Duodenal mucosa (tissue), 2 donors: ENCODE data around the gene FAT2.

Experiments used
- H3K27ac ChIP-seq: one replicate; pipeline ENCODE4 v1.7.0; 2013; ENCODE audit warnings: low read depth, low read length
- H3K27me3 ChIP-seq, 2 donors: one replicate each; pipeline ENCODE4 v1.7.0; 2013; ENCODE audit warnings: low read length in 2 of 2, control low read depth in 1 of 2; ENCODE audit not compliant: insufficient read depth in 2 of 2, control insufficient read depth in 1 of 2
- H3K36me3 ChIP-seq, 2 donors: one replicate each; pipeline ENCODE4 v1.7.0; 2013; ENCODE audit warnings: low read length in 2 of 2, control low read depth in 1 of 2; ENCODE audit not compliant: insufficient read depth in 2 of 2, control insufficient read depth in 1 of 2
- H3K4me1 ChIP-seq, 2 donors: one replicate each; pipeline ENCODE4 v1.7.0; 2013; ENCODE audit warnings: low read length in 2 of 2, control low read depth in 1 of 2; ENCODE audit not compliant: insufficient read depth in 2 of 2, control insufficient read depth in 1 of 2
- H3K4me3 ChIP-seq, 2 donors: one replicate each; pipeline ENCODE4 v1.7.0; 2013; ENCODE audit warnings: low read length in 2 of 2, low read depth in 1 of 2
- H3K9ac ChIP-seq, 2 donors: one replicate each; pipeline ENCODE4 v1.7.0; 2013; ENCODE audit warnings: low read length in 2 of 2, low read depth in 1 of 2
- H3K9me3 ChIP-seq, 2 donors: one replicate each; pipeline ENCODE4 v1.7.0; 2013; ENCODE audit warnings: low read length in 2 of 2, control low read depth in 1 of 2; ENCODE audit not compliant: control insufficient read depth in 1 of 2

FAT2 gene

GRCh38 chr5:151591144-151591819 is at the start of gene FAT2:
FAT2 (minus strand) TSS chr5:151591331; CDS start chr5:151568931, 22,400 bp downstream.
- H3K9ac ChIP-seq = no peak within 1 kb of the TSS

GRCh38 chr5:151638619-151639018 is 47.5 kb upstream of the FAT2 start:
- Histone ChIP-seq H3K27ac (no peak overlapping the region), H3K27me3 (no peaks in the 10 kb centered on the region), H3K36me3 (no peaks in the 10 kb centered on the region), H3K9me3 (no peaks in the 10 kb centered on the region), H3K9ac (no peak overlapping the region), H3K4me3 (no peak overlapping the region), H3K4me1 (no peaks in the 10 kb centered on the region)

More at GRCh38 chr5:151591144-151591819, at the start of gene FAT2:
- Histone ChIP-seq H3K27me3 (no peaks in the 10 kb centered on the region), H3K9me3 (no peaks in the 10 kb centered on the region), H3K4me1 (peaks cover 0 to 5% of the 10 kb centered on the region in 2 donors), H3K36me3 (no peaks in the 10 kb centered on the region), H3K27ac (no peak within 1 kb of the TSS), H3K4me3 (no peak within 1 kb of the TSS)

GRCh38 chr5:151637676-151638075 is 46.5 kb upstream of the FAT2 start:
- Histone ChIP-seq H3K36me3 (no peaks in the 10 kb centered on the region), H3K9ac (no peak overlapping the region), H3K4me3 (no peak overlapping the region), H3K27ac (no peak overlapping the region), H3K27me3 (no peaks in the 10 kb centered on the region), H3K9me3 (no peaks in the 10 kb centered on the region), H3K4me1 (no peaks in the 10 kb centered on the region)

- no peaks in the 10 kb centered on the region for H3K27me3 ChIP-seq
- no peak overlapping the region for H3K4me3 ChIP-seq
- no peaks in the 10 kb centered on the region for H3K9me3 ChIP-seq
- H3K27ac ChIP-seq = no peak overlapping the region
- H3K4me1 ChIP-seq = no peaks in the 10 kb centered on the region
- H3K36me3 ChIP-seq = no peaks in the 10 kb centered on the region
- no peak overlapping the region for H3K9ac ChIP-seq
Observed at GRCh38 chr5:151633892-151634291, 42.8 kb upstream of the FAT2 start.

GRCh38 chr5:151632941-151633340 is 41.8 kb upstream of the FAT2 start:
- Histone ChIP-seq H3K27ac (no peak overlapping the region), H3K4me3 (no peak overlapping the region), H3K9ac (no peak overlapping the region), H3K36me3 (no peaks in the 10 kb centered on the region), H3K9me3 (no peaks in the 10 kb centered on the region), H3K27me3 (no peaks in the 10 kb centered on the region), H3K4me1 (no peaks in the 10 kb centered on the region)

- Histone ChIP-seq H3K27me3 (no peaks in the 10 kb centered on the region), H3K9ac (no peak overlapping the region), H3K9me3 (no peaks in the 10 kb centered on the region), H3K36me3 (no peaks in the 10 kb centered on the region), H3K27ac (no peak overlapping the region), H3K4me3 (no peak overlapping the region), H3K4me1 (no peaks in the 10 kb centered on the region)
Observed at GRCh38 chr5:151632524-151632923, 41.4 kb upstream of the FAT2 start.

GRCh38 chr5:151631941-151632340 is 40.8 kb upstream of the FAT2 start:
- no peak overlapping the region for H3K4me3 ChIP-seq
- H3K9ac ChIP-seq = no peak overlapping the region
- no peaks in the 10 kb centered on the region for H3K36me3 ChIP-seq
- no peaks in the 10 kb centered on the region for H3K27me3 ChIP-seq
- H3K27ac ChIP-seq = no peak overlapping the region
- H3K4me1 ChIP-seq = no peaks in the 10 kb centered on the region
- no peaks in the 10 kb centered on the region for H3K9me3 ChIP-seq

GRCh38 chr5:151630088-151630487 is 39.0 kb upstream of the FAT2 start:
- no peak overlapping the region for H3K9ac ChIP-seq
- H3K4me1 ChIP-seq = no peaks in the 10 kb centered on the region
- no peak overlapping the region for H3K4me3 ChIP-seq
- H3K27me3 ChIP-seq = no peaks in the 10 kb centered on the region
- no peaks in the 10 kb centered on the region for H3K9me3 ChIP-seq
- no peak overlapping the region for H3K27ac ChIP-seq
- no peaks in the 10 kb centered on the region for H3K36me3 ChIP-seq

- Histone ChIP-seq H3K27ac (no peak overlapping the region), H3K4me3 (no peak overlapping the region), H3K9ac (no peak overlapping the region), H3K27me3 (no peaks in the 10 kb centered on the region), H3K9me3 (no peaks in the 10 kb centered on the region), H3K36me3 (no peaks in the 10 kb centered on the region), H3K4me1 (no peaks in the 10 kb centered on the region)
Observed at GRCh38 chr5:151628112-151628823, 37.1 kb upstream of the FAT2 start.

- Histone ChIP-seq H3K4me1 (no peaks in the 10 kb centered on the region), H3K27ac (no peak overlapping the region), H3K4me3 (no peak overlapping the region), H3K36me3 (no peaks in the 10 kb centered on the region), H3K9me3 (no peaks in the 10 kb centered on the region), H3K9ac (no peak overlapping the region), H3K27me3 (no peaks in the 10 kb centered on the region)
Observed at GRCh38 chr5:151627650-151628049, 36.5 kb upstream of the FAT2 start.
